Cerebellar cortex (tissue), 1 donor: ENCODE data around the gene MRTFA.
A peak's percentile ranks its signal among the peaks of the same experiment; 100 is the strongest.
"Not testable (repeated sequence)": the region's sequence is repeated elsewhere in the genome, so short reads cannot be mapped to it uniquely, and the experiment has no call there.

Experiments
- DNase-seq: peaks from one replicate; pipeline ENCODE4 v3.0.0-alpha.2; 2015; ENCODE audit warnings: low spot score

Gene MRTFA

DNA sequence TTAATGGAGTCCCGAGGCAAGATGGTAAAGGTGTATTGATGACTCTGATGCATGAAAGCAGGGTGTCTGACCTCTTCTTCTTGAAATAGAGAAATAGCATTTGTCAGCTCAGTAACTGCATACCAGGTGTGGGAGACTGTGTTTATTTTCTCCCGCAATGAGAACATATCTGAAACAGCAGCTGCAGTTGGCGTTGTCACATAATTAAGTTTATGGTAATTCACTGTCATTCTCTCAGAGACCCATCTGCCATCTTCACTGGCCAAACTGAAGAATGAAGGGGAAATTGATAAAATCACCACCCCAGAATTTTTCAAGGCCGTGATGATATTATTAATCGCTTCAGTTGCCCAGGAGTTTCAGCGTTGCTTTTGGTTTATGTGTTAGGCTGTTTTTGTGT is 22.6 kb upstream of the MRTFA start:
- DNase-seq = no peak

DNA sequence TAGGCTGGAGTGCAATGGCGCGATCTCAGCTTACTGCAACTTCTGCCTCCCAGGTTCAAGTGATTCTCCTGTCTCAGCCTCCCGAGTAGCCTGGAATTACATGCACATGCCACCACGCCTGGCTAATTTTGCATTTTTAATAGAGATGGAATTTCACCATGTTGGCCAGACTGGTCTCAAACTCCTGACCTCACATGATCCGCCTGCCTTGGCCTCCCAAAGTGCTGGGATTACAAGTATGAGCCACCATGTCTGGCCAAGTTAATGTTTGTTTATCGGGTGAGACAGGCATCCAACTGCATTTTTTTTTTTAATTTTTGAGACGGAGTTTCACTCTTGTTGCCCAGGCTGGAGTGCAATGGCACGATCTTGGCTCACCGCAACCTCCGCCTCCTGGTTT is 20.1 kb upstream of the MRTFA start:
- DNase-seq = not testable (repeated sequence)

DNA sequence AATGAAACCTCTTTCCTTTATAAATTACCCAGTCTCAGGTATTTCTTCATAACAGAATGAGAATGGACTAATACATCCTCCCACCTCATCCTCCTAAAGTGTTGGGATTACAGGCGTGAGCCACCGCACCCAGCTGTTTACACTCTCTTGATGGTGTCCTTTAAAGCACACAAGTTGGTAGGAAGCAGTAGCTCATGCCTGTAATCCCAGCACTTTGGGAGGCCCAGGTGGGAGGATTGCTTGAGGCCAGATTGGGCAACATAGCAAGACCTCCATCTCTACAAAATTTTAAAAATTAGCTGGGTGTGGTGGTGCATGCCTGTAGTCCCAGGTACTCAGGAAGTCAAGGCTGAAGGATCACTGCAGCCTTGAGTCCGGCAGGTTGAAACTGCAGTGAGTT is 19.4 kb upstream of the MRTFA start:
- not testable (repeated sequence) for DNase-seq

DNA sequence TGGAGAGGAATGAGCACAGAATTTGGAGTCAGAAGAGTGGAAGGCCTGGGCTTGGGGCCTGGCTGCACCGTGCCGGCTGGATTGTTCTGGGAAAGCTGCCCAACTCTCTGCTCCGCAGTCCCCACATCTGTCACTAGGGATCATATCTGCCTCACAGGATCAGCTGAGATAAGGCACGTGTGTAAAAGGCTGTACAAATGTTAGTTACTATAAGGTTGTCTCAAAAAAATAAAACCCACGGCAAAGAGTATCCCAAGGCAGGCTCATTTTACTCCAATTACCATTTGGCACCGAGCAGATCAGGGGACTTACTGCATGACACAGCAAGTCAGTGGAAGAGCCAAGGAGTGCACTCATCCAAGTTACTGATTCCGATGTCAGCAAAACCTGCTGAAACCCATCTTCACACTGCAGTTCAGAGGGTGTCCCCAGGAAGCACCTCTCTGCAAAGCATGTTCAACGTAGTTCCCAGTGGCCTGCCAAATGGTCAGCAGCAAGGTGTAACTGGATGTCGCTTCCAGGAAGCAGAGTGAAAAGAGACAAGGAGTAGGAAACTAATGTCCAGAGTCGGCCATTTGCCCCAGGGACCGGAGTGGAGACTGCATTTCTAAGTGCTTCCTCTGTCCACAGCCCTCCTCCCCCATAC is 18.1 kb upstream of the MRTFA start:
- DNase-seq = peak; percentile 69

DNA sequence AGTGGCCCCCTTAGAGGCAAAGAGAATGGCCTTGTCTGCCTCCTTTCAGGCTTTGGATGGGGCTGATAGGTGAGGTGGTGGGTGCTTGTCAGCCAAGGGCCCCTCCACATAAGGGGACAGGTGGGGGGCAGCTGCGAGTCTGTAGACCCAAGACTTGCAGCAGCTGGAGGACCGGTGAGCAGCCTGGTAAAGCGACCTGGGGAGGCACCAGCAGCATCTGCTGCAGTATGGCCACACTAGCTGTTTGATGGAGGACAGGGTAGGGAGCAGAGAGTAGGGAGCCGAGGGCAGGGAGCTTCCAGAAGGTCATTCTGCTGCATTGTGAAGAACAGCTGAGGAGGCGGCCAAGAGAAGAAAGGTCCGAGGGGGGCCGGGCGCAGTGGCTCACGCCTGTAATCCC is 16.8 kb upstream of the MRTFA start:
- DNase-seq = no peak

DNA sequence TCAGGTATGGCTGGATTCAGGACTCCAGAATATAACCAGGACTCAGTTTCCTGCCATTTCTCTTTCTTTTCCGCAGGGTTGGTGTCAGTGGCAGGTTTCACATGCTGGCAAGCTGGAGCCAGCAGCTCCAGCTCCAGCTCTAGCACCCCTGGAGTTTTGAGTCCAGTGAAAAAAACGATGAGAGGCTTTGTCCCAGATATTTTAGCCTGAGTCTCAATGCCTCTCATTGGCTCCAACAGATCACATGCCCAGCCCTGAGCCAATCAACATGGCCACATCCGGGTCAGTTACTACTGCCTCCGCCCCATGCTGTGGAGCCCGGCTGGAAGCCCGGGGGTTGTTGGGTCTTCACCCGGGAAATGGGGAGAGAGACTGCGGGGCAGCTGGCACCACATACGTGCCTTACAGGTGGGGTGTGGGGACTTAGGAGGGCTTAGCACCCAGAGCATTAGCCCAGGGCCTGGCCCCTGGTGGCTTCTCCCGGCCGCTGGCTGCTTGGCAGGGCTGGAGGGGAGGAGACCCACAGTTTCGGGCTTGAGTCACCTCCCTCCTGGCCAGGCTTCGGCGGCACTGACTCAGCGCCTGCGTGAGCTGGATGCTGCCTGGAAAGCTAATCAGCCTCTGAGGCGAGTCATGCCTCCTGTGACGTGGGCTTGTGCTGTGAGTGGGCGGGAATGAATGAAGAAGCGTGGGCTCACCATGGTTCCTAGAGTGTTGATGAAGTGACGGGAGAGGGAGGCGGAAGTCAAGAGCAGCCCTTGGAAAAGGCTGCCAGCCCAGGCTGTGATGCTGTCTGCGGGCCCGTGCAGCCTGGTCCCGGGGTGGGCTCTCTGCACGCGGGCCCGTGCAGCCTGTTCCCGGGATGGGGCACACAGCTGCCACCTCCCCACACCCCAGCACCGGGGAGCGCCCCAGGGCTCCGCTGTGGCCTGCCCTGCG is 15.3 kb upstream of the MRTFA start:
- DNase-seq = peak; percentile 96

- no peak for DNase-seq
Observed at GRCh38 chr22:40651057-40651456, 14.5 kb upstream of the MRTFA start.

DNA sequence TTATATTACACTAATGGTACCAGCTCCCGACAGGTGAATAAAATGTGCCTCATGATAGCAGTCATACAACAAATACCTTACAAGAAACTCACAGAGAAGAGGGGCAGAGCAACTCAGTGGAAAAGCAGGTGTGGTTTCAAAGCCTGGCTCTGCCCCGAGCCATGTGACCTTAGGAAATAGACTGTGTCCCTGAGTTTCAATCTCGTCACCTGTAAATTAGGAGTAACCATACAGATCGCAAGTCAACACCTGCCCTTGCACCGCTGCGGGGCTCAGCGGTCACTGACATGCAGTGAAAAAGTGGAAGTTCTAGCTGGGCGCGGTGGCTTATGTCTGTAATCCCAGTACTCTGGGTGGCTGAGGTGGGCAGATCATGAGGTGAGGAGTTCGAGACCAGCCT is 11.9 kb upstream of the MRTFA start:
- no peak for DNase-seq

GRCh38 chr22:40645579-40646197 is 9.2 kb upstream of the MRTFA start:
- DNase-seq = no peak

- DNase-seq = no peak
Observed at GRCh38 chr22:40642316-40642715, 5.8 kb upstream of the MRTFA start.

DNA sequence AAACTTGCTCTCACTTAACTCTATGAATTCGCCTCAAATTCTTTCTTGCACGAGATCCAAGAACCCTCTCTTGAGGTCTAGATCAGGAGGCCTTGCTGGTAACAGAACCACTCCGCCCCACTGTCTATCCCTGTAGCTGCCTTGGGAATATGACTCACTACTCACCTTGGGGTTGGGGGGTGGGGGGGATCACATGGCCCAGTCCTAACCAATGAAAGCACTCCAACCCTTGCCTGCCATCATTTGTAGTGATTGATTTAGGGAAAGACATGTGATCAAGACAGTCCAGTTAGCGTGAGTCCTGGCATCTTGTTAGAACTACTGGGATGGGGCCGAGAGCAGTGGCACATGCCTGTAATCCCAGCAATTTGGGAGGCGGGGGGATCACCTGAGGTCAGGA is 4.8 kb upstream of the MRTFA start:
- no peak for DNase-seq

- DNase-seq = no peak
Observed at GRCh38 chr22:40638261-40638660, 1.7 kb upstream of the MRTFA start.

DNA sequence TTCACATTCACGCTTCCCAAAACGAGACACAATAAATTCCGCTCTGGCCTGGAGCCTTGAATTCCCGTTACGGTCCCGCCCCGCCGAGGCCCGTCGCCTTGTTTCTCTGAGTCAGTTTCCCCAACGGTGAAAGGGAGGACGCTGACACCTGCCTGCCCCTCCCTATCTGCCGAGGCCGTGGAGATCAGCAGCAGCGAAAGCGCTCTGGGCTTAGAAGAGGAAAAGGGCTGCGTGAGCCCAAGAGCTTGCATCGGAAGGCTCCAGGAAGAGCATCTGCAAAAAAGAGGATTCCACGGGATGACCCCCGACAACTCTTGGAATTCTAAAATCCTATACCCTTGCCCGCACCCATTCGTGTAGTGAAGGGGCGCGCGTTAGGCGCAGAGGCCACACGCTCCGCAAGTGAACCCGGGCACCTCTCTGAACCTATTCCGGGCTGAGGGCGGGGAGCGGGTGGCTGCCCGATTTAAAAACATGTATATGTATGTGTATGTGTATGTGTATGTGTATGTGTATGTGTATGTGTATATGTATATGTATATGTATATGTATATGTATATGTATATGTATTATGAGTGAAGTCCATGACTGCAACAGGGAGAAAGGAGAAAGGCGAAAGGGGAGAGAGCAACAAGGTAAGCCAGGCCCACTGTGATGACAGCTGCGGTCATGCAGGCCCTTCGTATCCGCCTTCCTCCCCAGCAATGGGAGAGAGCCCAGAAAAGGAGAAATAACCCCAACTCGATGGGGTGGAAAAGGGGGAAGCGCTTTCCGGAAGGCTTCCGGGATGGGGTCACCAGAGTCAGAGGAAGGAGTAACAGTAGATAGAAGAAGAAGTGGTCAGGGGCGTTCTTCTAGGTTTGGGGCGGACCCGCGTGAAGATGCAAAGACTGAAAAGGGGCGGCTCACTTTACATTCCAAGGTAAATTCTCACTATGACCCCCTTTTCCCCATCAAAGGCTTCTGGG is 948 bp upstream of the MRTFA start:
- peak; percentile 24 for DNase-seq

- peak; percentile 22 for DNase-seq
Observed at GRCh38 chr22:40635940-40636379, 559 bp downstream of the MRTFA start.

GRCh38 chr22:40635043-40635939 is 1.2 kb downstream of the MRTFA start:
- no peak for DNase-seq

- DNase-seq = no peak
Observed at GRCh38 chr22:40634119-40634903, 2.2 kb downstream of the MRTFA start.

DNA sequence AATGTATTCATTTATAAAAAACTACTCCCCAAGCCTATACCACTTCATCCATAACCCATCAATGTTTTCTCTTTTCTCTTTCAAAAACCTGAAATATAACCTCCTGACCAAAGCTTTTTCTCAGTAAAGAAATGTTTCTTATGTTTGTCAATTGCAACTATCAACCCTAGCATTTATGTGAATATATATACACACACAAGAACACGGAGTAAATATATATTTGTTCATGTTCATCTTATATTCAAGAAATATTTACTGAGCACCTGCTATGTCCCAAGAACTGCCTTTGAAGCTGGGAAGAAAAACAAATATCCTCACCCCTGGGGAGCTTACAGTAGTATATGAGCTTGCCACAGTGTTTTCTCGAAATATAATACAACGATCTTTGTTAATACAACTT is 3.5 kb downstream of the MRTFA start:
- DNase-seq = no peak

DNA sequence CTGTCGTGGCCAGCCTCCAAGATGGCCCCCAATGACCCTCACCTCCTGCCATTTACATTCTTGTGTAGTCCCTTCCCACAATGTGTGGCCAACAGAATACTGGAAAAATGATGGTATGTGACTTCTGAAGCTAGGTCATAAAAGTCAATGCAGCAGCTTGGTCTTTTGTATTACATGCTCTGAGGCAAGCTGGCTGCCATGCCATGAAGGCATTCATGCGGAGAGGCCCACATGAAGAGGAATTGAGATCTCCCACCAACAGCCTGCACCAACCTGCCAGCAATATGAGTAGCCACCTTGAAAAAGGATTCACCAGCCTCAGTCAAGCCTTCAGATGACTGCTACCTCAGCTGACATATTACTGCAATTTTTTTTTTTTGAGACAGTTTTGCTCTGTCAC is 4.6 kb downstream of the MRTFA start:
- no peak for DNase-seq

GRCh38 chr22:40628354-40629042 is 8.0 kb downstream of the MRTFA start:
- DNase-seq = no peak
